NCI-H2227 (cell line): ENCODE measurements around the gene C1orf105.
"Not testable (repeated sequence)": the region's sequence is repeated elsewhere in the genome, so short reads cannot be mapped to it uniquely, and the experiment has no call there.

ENCODE experiments used
- DNase-seq: peaks from one replicate; lab custom pipeline; 2025; ENCODE audit not compliant: unreplicated experiment; lab: John Stamatoyannopoulos, UW

C1orf105 gene, protein sequence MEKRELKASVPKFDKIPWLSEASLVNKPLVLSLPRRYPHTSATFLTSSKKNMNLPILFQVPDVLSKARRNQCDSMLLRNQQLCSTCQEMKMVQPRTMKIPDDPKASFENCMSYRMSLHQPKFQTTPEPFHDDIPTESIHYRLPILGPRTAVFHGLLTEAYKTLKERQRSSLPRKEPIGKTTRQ

DNA sequence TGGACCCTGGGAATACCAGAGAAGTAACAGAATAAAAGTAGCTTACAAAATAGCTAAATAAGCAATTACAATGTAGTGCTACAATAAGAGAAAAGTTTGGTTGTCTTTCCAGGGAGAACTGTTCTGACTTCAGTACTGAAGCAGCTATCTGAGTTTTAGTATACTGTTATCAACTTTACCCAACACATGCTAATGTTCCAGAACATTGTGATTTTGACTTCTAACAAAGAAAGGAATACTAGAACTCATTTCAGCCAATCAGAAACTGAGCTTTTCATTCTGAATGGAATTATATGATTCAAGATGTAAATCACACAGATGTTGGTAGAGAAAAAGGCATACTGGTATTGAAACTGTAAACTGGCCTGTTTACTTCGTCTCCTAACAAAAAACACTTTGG lies at the start of gene C1orf105:
Gene C1orf105, plus strand, starts transcription at position 301 of the 400 bp plus-strand sequence. CDS start 201 bp downstream, outside the sequence.
- no peak for DNase-seq

DNA sequence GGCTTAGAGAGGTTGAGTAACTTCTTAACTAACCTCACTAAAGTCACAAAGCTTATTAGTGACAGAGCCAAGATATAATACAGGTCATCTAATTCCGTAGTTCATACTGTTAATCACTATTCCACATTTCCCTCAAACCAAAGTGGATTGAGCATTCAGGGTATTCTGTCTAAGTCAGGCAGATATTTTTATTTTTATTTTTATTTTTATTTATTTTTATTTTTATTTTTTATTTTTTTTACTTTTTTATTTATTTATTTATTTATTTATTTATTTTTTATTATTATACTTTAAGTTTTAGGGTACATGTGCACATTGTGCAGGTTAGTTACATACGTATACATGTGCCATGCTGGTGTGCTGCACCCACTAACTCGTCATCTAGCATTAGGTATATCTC lies 48.8 kb upstream of the C1orf105 start:
- not testable (repeated sequence) for DNase-seq

DNA sequence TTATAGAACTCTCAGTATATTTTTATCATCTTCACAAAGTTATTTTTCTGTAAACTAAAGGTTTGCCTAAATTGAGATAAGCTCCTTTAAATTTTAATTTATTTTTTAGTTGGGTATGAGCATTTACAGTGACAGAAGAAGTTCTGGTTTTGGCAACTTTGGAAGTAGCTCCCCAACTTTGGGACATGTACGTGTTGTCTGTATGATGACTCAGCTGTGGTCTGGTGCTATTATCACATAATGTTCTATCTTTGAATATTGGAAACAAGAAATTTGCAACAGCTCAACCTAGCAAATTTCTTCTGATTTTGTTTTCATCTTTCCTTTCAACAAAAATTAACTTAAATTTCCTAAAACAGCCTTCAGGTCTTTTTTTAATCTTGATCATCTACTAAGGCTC lies 46.6 kb upstream of the C1orf105 start:
- no peak for DNase-seq

DNA sequence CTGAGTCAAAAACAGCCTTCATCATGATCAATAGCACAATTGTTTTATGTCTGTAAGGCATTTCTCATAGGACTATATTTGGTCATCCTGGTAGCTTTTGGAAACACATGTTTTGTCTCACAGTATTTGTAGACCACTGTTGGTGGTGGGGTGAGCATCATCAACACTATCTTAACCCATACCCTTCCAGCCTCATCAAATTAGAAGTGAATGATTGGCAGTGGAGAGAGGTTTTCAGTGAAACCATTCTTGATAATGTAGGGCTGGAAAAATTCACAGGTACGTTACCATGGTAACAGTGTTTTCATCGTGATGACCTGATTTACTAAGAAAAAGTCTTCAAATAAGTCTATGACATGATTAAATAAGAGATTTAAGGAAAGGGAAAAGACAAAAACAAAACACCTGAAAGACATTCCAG lies 45.3 kb upstream of the C1orf105 start:
- DNase-seq = no peak

DNA sequence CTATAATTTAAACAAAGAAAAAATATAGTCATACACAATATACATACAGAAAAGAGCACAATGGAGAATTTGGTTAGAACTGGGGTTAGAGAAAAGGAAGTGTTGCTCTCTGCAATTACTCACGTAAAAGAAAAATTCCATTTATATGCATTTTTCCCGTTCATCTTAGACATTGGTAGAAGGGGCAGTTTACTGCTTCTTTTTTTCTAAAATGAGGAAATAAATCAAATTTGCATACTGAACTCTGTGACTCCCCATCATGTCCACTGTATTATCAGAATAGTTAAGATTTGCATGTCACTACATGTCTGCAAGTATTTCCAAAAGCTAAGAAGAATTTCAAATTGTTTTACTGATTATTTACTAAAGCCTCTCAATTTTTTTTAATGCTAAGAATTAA lies 44.1 kb upstream of the C1orf105 start:
- DNase-seq = no peak

DNA sequence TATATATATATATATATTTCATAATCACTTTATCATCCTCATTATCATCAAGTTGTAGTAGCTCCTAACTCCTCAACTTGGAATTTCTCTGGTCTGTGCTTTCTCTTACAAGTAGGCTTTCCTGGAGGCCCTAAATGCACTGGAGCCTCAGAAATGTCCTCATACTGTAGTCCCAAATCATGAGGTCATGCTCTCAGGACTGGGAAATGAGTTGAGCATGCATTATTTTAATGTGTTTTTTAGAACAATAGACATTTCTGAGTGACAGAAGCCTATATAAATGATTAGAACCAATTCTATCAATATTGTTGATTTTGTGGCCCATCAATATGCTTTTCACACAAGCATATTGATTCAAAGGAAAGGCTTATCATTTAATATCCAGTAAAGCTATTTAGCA lies 42.9 kb upstream of the C1orf105 start:
- DNase-seq = no peak

DNA sequence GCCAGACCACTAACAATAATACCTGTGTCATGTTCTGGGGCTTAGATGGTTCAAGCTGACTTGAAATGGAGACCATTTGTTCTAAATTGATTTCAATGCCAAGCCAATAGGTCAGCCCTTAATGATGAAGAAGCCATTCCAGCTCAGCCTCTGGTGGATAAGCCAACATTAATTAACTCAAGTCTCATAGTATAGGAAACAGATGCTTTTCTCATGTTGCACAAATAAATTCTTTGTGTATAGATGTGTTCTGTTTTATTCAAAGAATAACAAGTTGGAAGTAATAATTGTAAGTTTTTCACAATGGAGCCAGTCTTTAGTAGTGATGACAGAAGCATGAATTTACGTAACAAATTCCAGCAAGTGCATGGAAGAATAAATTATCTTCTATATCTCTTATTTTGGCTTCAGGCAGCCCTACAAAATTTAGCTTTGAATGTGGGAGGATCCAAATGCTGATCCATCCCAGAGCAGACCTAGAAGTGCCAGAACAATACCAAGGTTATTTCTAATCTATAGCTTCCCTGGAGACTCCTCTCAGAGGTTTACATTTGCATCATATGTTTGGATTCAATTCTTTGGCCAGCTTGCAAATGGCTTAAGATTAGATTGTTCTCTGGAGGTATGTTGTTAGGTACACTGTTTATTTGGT lies 42.2 kb upstream of the C1orf105 start:
- DNase-seq = no peak

DNA sequence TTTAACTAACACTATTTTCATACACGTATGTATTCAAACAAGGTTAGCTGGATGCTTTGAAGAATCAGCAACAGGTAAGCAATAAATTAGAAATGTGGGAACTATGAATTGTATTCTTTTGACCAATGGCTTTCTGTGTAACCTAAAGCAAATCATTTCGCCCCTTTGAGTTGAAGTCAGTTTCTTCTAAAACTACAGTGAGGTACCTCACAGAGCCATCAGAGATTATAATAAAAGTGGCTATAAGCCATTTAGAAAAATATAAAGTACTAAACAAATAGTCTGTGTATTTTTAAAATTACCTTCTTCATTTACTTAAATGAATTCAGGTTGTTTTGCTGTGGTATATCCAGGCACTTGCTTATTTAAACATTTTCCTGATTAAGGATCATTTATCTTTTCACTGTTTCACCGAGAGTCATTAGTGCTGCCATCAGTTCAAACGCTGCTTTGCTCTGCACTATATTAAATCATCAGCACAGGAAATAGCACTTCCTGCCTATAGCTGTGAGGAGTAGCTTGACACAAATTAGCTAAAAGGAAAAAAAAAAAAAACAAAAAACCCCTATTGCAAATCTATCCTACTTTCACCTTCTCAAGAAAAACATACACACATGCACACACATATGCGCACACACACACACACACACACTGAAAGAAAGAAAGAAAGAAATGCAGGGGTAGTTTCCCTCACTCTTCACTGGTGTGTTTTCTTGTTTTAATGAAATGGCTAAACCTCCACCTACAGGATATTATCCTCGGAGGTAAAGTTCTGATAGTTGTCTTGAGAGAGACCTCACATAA lies 39.8 kb upstream of the C1orf105 start:
- no peak for DNase-seq

DNA sequence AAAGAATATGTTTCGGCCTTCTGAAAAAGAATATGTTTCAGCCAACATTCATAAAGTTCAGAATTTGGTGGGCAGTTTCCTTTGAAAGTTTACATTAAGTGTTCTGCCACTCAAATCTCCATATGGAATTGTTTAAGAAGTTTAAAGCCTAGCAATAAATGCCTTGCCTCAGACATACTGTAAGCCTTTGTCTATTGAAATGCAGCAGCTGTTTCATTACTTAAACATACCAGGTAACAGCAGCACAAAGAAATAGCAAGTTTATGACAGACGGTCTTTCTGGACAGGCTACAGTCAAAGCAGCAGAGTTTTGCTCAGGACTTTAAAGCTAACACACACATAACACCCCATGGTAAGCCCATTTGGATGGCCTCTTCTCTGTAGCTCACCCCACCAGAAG lies 38.5 kb upstream of the C1orf105 start:
- no peak for DNase-seq

DNA sequence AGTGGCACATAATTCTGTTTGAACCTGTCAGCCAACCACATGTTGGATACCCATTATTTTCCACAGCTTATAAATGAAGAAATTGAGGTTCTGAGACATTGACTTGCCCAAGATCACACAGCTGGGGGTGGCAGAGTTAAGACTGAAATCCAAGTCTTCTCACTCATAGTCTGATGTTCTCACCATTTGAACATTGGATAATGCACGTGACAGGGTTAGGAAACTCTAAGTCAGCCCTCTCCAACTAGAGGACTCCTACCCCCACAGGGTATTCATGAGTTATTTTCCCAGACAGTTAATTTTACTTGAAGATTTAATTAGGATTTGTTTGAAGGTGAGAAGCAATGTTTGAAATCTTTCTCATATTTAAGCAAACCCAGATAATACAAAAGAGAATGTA lies 38.1 kb upstream of the C1orf105 start:
- no peak for DNase-seq

DNA sequence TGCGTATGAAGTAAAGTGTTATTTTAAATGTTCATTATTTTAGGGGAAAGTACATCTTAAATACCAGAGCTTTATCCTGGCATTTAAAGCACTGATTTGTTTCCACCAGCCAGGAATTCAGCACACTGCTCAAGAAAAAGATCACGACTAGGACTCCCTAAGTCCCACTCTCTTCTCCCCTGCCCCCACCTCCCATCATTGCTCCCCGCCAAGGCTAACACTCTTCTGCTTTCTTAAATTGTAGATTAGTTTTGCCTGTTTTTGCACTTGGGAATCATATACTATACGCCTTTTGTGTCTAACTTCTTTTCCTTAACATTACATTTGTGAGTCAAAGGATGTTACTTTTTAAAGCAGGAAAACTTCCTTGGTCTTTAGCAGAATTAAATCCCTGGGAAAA lies 37.5 kb upstream of the C1orf105 start:
- no peak for DNase-seq

DNA sequence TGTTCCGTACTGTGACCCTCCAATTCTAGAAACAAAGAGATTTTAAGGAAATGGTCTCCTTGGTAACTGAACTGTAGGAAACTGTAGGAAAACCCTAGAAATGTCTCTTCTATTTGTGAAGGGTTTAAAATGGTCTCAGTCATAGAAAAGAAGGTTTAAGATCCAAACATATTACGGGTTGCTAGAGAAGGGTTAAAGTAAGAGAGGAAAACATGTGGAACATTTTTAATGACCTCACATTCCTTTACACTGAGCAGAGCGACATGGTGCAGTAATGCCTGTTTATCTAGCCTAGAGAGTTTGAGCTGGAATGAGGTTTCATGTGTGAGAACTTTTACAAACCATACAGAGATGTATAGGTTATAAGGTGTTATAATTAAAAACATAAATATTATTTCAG lies 36.9 kb upstream of the C1orf105 start:
- DNase-seq = no peak

DNA sequence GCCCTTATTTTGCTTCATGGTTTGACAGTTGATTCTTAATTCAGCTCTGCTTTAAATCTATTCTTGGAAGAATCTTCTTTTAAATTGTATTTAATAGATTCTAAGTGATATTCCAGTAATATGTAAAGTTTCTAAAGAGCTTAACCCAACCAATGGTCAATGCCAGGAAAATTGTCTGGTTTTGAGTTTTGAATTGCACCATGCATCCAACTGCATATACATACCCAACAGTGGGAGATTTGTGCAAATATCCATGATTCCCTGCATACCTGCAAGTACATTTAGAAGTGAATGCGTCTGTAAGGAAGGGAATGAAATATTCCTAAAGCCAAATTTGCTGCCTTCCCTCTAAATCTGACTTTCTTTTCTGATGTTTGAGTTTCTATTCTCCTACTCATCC lies 35.8 kb upstream of the C1orf105 start:
- DNase-seq = no peak

DNA sequence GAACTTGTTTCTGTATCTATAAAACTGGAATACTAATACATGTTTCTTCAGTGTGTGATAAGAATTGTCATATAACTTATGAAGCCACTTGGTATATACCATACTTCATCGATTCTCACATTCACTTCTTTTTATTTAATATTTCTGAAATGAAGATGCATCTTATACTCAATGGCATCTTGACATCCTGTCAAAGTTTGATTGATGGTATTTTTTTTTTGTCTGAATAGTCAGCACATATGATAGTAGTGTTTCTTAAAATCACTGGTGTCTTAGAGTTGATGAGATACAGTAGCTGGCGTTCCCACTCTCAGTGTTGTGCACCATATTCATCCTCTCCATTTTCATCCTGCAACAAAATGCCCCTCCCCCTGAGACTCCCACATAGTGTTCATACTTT lies 34.4 kb upstream of the C1orf105 start:
- no peak for DNase-seq

DNA sequence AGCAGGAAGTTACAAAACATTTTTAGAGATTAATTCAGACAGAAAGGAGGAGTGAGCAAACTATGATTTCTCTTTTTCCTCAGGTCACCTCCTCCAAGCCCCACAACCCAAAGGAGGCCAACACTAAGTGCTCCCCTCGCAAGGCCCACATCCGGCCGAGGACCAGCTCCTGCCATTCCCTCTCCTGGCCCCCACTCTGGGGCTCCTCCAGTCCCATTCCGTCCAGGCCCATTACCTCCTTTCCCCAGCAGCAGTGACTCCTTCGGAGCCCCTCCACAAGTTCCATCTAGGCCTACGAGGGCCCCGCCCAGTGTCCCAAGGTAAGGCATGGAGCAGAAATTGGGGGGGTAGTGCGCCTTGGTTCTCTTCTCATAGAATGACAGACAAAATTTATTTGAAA lies 32.0 kb upstream of the C1orf105 start:
- DNase-seq = no peak

DNA sequence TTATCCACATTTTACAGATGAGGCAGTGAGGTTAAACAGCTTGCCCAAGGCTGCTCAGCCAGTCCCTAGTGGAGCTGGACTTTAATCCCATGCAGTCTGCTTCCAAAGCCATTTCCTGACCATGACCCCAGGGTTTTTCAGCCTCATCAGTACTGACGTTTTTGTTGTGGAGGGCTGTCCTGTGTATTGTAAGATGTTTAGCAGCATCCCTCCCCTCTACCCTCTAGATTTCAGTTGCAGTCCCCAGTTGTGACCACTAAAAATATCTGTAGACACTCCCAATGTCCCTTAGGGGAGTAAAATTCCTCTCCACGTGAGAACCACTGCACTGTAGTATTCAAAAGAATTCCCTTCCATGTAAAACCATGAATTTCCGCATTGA lies 30.2 kb upstream of the C1orf105 start:
- no peak for DNase-seq

DNA sequence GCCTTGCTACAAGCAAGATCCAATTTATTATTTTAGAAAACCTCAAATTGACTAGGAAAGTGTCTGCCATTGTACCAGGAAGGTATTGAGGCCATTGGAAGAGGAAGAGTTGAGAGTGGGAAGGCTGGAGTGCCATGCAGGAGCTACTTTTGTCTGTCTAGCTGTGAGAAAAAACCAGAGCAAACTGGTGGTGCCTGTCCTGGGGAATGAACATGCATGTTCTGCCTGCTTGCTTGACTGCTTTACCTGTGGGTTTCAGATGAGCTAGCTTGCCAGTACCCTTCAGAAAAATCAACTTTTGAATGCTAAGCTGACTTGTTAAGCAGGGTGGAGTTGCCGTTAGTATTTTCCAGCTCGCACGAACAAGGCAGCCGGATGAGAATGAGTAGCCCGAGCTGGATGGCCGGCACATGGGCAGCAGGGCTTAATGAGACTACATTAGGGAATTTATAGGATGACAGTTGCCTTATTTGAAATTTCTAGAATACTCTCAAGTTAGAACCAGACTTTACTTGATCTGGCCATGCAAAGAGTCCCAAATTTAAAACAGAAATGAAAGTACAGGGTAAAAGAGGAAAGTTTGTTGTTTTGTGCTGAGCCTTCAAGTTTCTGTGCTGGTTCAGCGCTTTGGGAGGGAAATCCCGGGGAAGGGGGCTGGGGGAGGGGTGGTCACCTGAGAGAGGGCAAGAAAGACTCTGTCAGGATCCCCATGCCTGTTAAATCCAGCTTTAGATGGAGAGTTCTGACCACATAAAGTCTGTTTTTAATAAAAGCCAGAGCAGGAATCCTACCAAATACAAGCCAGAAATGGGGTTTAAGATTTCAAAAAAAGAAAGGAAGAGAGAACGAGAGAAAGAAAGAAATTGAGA lies 29.6 kb upstream of the C1orf105 start:
- no peak for DNase-seq

DNA sequence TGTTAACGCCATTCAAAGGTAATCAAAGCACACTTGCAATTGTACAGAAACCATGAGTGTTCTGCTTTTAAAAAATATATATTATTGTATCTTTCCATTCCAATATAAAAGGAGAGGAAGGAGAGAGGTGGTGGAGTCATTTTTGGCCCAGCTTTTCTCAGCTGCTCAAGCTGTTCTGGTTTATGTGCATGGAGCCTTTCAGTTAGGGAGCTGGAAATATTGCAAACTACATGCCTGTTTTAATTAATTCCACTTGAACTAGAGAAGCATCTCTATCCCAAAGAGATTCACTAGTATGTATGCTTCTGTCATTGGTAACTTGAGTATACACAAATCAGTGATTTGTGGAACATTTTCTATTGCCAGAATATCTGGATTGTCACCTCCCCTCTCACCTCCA lies 28.5 kb upstream of the C1orf105 start:
- no peak for DNase-seq

DNA sequence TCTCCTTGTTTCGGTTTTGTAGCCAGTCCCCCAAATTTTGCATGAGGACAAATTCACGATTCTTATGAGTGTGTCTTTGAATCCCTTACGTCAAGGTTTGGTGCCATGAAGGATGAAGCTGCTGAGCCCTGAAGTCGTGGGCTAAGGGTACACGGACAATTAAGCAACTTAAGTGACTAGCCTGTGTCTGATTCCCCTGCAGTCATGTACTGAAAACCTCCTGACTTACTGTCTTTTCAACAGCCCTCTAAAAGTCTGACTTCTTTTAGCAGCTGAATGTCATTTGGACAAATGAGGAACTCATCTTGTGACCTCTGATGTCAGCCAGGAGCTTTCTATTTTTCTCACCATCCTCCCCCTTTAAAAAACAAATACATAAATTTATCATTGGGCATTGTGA lies 27.1 kb upstream of the C1orf105 start:
- no peak for DNase-seq

DNA sequence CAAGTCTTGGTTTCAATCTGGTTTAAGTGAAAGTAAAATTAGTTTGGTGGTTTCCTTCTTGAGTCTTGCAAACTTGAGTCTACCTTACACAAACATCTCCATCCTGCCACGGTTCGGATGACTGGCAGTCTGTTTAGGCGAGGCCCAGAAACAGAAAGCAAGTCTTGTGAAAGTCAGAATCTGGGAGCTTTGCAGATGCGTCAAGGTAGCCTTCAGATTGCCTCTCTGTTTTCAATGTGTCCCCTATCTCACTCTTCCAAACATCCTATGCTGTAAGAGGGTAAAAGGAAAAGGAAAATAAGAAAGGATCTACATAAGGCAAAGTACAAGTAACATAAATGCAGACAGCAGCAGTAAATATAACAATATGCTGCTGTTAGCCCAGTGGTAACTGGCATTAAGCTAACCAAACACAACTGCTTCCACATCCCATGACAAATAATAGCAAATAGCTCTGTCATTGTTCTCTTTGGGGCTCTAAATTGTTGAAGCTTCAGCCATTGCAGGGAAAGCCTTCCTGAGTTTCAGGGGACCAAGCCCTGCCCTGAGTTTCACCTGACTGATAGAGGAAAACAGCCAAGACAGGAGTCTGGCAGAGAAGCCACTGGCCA lies 26.2 kb upstream of the C1orf105 start:
- no peak for DNase-seq

DNA sequence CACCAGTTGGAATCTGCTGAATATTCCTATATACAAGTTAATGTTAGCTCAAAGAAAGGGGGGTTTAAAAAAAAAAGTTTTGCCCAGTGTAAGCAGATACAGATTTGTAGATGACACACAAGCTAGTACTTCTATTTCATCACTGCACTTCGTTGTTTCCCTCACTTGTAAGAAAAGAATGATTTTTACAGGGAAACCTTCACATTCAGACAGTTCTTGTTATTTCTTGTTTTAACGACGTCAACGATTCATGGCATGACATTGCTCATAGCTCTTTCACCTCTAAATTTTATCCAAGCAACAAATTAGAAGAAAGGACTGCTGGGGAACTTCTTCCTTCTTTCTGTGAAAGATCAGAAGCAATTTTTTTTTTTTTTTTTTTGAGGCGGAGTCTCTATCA lies 25.7 kb upstream of the C1orf105 start:
- DNase-seq = no peak
